ENCODE data around the gene FMNL1. TPM values are rescaled to one million over a fixed set of nuclear protein-coding genes. Genes with fewer than 3 reads are reported as not detected.

FMNL1 gene, protein sequence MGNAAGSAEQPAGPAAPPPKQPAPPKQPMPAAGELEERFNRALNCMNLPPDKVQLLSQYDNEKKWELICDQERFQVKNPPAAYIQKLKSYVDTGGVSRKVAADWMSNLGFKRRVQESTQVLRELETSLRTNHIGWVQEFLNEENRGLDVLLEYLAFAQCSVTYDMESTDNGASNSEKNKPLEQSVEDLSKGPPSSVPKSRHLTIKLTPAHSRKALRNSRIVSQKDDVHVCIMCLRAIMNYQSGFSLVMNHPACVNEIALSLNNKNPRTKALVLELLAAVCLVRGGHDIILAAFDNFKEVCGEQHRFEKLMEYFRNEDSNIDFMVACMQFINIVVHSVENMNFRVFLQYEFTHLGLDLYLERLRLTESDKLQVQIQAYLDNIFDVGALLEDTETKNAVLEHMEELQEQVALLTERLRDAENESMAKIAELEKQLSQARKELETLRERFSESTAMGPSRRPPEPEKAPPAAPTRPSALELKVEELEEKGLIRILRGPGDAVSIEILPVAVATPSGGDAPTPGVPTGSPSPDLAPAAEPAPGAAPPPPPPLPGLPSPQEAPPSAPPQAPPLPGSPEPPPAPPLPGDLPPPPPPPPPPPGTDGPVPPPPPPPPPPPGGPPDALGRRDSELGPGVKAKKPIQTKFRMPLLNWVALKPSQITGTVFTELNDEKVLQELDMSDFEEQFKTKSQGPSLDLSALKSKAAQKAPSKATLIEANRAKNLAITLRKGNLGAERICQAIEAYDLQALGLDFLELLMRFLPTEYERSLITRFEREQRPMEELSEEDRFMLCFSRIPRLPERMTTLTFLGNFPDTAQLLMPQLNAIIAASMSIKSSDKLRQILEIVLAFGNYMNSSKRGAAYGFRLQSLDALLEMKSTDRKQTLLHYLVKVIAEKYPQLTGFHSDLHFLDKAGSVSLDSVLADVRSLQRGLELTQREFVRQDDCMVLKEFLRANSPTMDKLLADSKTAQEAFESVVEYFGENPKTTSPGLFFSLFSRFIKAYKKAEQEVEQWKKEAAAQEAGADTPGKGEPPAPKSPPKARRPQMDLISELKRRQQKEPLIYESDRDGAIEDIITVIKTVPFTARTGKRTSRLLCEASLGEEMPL
- total RNA-seq, result 7.5 and 12.1 TPM in 2 replicates

DNA sequence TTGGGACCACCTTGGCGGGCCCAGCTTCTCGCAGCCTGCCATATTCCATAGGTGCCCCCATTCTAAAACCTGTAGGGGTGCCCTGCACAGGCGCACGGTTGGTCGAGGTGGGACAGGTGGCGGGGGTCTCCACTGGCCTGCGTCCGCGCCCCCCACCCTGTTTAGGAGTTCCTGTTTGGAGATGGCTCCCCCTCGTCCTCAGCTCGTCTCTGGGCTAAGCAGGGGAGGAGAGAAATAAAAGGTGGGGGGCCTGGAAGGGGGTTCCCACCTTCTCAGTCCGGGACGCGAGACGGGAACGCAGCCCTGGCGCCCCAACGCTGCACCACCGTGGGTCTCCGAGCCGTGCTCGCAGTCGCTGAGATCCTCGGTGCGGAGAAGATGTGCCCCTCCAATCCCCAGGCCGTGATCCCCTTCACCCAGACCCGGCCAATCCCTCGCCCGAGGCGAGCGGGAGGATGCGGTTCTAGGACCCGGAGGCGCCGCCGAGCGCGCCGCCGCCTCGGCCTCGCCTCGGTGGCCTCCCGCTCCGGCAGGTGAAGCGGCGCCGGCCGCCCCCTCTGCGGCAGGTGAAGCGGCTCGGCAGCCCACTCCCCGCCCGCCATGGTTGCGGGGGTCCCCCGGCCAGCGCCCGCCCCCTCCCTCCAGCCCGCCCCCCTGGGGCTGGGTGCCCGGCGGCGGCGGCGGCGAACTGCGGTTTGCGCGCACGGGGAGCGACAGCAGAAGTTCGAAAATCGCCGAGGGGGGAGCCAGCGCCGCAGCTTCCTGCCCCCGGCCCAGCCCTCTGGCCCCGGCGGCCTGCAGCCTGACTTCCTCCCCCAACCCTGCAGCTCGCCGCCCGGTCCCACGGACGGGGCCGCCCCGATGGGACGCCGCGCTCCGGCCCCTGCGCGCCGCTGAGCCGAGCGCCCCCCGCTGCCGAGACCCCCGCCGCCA lies at the start of gene FMNL1:
TSS of gene FMNL1 (plus strand) at position 805 of the 933 bp plus-strand sequence. CDS start 240 bp downstream, outside the sequence.
- DNase-seq (ENCODE audit: low read depth), result no peak

DNA sequence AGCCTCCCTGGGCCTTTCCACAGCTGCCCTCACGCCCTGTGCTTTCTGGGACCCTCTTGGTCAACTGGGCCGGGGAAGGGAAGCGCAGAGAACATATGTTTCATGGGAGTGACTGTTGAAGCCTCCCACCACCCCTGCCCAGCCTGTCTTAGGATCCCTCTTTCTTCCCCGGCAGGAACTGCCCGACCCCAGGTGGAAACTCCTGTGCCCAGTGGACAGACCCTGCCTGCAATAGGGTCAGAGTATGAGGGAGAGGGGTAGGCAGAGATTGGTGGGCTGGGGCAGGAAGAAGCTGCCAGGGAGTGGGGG lies 49.5 kb upstream of the FMNL1 start:
- DNase-seq (ENCODE audit: low read depth), result no peak

DNA sequence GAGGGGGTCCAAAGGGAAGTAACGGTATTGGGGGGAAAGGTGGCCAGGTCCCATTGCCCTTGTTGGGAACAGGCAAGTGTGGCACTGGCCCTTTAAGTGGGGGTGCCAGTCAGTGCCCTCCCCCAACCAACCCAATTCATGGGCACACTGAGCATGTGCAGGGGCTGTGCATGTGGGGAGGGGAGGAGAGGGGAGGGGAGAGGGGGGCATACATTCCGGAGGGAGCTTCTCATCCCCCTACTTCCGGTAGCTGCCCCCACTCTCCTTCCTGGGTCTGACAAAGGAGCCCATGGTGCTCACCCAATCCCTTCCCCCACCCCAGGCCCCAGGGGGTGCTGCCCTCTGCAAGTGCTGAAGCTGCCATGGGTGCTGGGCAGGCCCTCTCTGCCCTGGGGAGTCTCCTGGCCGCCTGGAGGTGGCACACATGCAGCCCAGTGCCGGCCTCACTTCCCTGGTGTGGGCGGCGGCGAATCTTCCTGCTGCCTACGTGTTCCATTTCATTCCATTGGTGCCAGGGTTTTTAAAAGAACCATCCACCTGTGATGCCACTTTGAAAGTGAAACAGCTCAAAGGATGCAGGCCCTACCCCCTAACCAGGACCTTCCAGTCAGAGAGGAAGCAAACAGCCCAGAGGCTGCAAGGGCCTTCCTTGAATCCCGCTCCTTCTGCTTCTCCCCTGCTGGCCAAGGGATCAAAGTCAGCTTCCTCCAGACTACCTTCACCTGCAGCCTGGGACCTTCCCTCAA lies 49.0 kb upstream of the FMNL1 start:
- DNase-seq (ENCODE audit: low read depth), result peak; percentile 95

DNA sequence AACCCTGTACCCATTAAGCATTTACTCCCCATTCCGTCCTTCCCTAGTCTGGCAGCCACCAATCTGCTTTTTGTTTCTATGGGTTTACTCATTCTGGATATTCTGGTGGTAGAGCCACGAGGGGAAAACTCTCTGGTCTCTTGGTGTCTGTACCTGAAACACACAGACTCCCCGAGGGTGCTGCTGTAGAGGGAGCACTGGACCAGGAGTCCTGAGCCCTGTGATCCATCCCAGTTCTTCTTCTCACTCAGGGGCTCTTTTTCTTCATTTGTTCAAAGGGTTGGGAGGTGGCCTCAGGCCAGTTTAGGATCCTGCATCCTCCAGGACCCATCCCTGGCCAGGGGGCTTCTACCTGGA lies 45.9 kb upstream of the FMNL1 start:
- DNase-seq (ENCODE audit: low read depth), result no peak

DNA sequence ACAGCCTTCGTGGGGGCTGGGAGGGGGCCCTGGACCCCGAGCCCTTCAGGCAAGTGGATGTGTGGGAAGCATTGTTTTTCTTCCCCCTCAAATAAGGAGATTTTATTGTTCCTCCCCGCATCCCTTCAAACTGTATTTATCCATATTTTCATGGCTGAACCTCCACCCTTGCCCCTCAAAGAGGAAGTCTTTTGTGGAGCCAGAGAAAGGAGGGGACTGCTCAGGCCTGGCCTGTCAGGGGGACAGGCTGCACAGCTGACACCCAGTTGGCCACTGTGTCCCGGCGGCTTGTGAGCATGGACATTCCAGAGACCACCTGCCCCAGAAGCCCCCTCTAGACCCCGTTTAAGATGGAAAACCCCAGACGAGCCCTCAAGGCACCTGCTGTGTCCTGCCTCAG lies 44.1 kb upstream of the FMNL1 start:
- DNase-seq (ENCODE audit: low read depth), result no peak

- peak; percentile 42 for DNase-seq (ENCODE audit: low read depth)
Observed at GRCh38 chr17:45184144-45184543, 37.5 kb upstream of the FMNL1 start.

DNA sequence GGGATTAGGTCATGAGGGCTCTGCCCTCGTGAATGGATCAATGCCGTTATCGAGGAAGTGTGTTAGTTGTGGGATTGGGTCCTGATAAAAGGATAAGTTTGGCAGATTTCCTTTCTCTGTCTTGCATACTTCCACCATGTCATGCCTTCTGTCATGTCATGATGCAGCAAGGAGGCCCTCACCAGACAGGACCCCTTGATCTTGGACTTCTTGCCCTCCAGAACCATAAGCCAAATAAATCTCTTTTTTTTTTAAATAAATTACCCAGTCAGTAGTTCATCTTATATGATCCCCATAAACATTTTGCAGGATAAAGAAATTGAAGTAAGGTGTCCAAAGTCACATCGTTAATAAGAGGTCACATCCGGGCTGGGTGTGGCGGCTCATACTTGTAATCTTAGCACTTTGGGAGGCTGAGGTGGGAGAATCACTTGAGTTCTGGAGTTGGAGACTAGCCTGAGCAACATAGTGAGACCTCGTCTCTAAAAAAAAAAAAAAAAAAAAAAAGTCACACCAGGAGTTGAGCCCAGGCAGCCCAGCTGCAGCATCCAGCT lies 34.8 kb upstream of the FMNL1 start:
- no peak for DNase-seq (ENCODE audit: low read depth)

GRCh38 chr17:45189009-45189408 lies 32.7 kb upstream of the FMNL1 start:
- no peak for DNase-seq (ENCODE audit: low read depth)

DNA sequence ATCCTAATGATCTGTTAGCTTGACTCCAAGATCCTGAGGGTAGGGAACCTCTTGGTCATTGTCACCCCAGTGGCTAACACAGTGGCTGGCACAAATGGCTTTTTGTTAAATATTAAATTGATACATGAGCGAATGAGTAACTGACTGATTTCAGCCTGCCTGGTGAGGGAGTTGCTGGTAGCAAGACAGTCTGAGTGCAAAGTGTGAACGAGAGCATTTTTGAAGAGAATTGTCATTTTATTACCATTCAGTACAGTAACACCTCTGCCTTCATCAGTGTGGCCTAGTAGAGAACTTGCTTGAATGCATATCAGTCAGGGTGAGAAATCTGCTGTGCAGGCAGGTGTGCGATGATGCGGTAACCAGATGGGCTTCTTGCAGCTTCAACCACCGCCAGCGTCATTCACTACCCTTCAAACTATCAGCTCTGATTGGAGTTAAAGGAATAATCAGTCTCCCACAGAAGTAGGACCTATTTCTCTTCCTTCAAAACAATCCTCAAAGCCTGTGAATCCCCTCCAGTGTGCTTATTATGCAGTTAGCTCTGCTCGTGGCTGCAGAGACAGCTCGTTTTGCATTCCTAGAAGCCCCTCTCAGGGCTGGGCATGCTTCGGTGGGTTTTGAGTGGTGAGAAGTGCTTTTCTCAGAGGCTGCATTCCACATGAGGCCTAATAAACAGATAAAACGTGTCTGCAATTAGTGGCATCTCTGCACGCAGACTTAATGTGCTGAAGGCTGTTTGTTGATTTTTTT lies 31.0 kb upstream of the FMNL1 start:
- DNase-seq (ENCODE audit: low read depth), result peak; percentile 47

DNA sequence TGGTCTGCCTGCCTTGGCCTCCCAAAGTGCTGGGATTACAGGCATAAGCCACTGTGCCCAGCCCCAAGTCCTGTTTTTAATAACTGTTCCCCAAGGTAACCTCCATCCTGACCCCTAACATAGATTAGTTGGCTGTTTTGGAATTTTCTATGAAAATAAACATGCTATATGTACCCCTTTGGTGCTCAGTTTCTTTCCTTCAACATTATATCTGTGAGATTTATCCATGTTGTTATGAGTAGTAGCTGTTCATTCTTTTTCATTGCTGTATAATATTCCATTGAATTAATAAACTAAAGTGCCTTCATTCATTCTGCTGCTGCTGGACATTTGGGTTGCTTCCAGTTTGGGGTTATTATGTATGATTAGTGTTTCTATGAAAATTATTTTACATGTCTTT lies 26.3 kb upstream of the FMNL1 start:
- DNase-seq (ENCODE audit: low read depth), result no peak

DNA sequence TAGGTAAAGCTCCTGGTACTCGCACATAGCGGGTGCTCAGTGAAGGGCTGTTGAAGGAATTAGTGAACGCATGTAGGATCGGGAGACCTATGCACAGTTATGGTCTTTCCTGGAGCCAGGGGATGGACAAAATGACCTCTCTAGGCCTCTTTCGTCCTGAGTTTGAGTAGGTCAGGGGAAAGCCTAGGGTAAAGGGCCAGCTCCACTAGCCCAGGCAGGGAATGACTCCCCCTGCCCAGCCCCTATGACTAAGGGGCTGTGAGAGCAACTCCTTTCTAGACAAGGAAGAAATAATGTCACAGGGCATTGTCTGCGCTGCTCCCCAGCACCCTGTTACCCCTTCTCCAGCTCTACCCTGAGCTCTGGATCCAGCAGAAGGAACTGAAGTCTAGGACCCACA lies 24.6 kb upstream of the FMNL1 start:
- no peak for DNase-seq (ENCODE audit: low read depth)

GRCh38 chr17:45197555-45198334 lies 23.9 kb upstream of the FMNL1 start:
- DNase-seq (ENCODE audit: low read depth), result peak; percentile 67

GRCh38 chr17:45200701-45201100 lies 21.0 kb upstream of the FMNL1 start:
- DNase-seq (ENCODE audit: low read depth), result no peak

GRCh38 chr17:45201457-45201856 lies 20.2 kb upstream of the FMNL1 start:
- no peak for DNase-seq (ENCODE audit: low read depth)

DNA sequence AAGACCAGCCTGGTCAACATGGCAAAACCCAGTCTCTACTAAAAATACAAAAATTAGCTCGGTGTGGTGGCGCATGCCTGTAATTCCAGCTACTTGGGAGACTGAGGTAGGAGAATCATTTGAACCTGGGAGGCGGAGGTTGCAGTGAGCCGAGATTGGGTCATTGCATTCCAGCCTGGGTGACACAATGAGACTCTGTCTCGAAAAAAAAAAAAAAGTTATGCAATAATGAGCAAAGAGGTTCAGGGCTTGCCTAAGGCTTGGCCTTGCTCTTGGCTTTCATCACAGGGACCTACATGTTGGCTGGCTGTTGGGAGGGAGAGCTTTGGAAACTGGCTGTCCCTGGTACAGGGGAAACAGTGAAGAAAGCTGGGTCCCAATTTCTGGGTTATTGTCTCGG lies 19.8 kb upstream of the FMNL1 start:
- peak; percentile 62 for DNase-seq (ENCODE audit: low read depth)

GRCh38 chr17:45218895-45219661 lies 2.6 kb upstream of the FMNL1 start:
- DNase-seq (ENCODE audit: low read depth), result peak; percentile 55

GRCh38 chr17:45220079-45220478 lies 1.6 kb upstream of the FMNL1 start:
- no peak for DNase-seq (ENCODE audit: low read depth)

GRCh38 chr17:45222014-45222288 lies 266 bp downstream of the FMNL1 start:
- no peak for DNase-seq (ENCODE audit: low read depth)
